Transverse colon (tissue), 4 donors: Measurements from ENCODE around the gene PANK4. TPM values are rescaled to one million over a fixed set of nuclear protein-coding genes. Genes with fewer than 3 reads are reported as not detected.

Source experiments
- DNase-seq: peaks from one replicate; pipeline ENCODE4 v3.0.0-alpha.2; 2019
- H3K27ac ChIP-seq, 4 donors: fragments of 200-600 bp; sonication (generic); 2 replicates each; pipeline ENCODE4 v1.5.1; 2016 to 2018; ENCODE audit warnings: inconsistent platforms in 4 of 4
- H3K27me3 ChIP-seq: fragments of 200-600 bp; sonication (generic); 2 replicates; pipeline ENCODE4 v1.5.1; 2017; ENCODE audit warnings: inconsistent platforms
- H3K36me3 ChIP-seq, 4 donors: fragments of 200-600 bp; sonication (generic); 2 replicates each; pipeline ENCODE4 v1.5.1; 2017 to 2019; ENCODE audit warnings: inconsistent platforms in 4 of 4
- H3K4me1 ChIP-seq, 4 donors: fragments of 200-600 bp; sonication (generic); 2 replicates each; pipeline ENCODE4 v1.5.1; 2017 to 2020; ENCODE audit warnings: inconsistent platforms in 4 of 4
- H3K4me3 ChIP-seq, 4 donors: fragments of 200-600 bp; sonication (generic); 1 replicate in 1 of 4; 2 replicates in 3 of 4; pipeline versions ENCODE4 v1.5.1 to v1.6.1; 2017 to 2019; ENCODE audit warnings: inconsistent platforms in 4 of 4
- H3K9me3 ChIP-seq, 2 donors: fragments of 200-600 bp; sonication (generic); 2 replicates each; pipeline ENCODE4 v1.5.1; 2017 to 2019; ENCODE audit warnings: inconsistent platforms in 2 of 2
- CTCF ChIP-seq, 5 experiments: fragments of 200-600 bp in 3 of 5; fragments of 450-650 bp in 2 of 5; sonication (generic) in 3 of 5; IDR thresholded peaks; 1 replicate in 2 of 5; 2 replicates in 3 of 5; pipeline ENCODE4 v1.5.1; 2016 to 2017; ENCODE audit warnings: antibody characterized with exemption in 5 of 5, inconsistent platforms in 3 of 5, mild to moderate bottlenecking in 2 of 5, moderate library complexity in 1 of 5
- EP300 ChIP-seq: sonication (generic); formaldehyde crosslinking; IDR thresholded peaks from one replicate; pipeline ENCODE4 v1.6.1; 2017; ENCODE audit warnings: antibody characterized with exemption, low read depth
- POLR2A ChIP-seq: fragments of 450-650 bp; IDR thresholded peaks from one replicate; pipeline ENCODE4 v1.6.1; 2016; ENCODE audit warnings: antibody characterized with exemption, mild to moderate bottlenecking, moderate library complexity
- POLR2AphosphoS5 ChIP-seq, 3 donors: sonication (generic); formaldehyde crosslinking; IDR thresholded peaks; one replicate each; pipeline ENCODE4 v1.6.1; 2016; ENCODE audit warnings: antibody characterized with exemption in 3 of 3
- WGBS, 2 donors: methylation state at CpG; one replicate each; pipeline ENCODE4 v1.1.5; 2018; ENCODE audit warnings: low coverage in 1 of 2; 5-methylcytosine and 5-hydroxymethylcytosine counted together
- in situ Hi-C, 4 donors: fragments of 200-750 bp; cut with MboI; loops; one replicate each; pipeline versions ENCODE4 v1.15.0 to v1.15.1; 2017; ENCODE audit warnings: low sequenced_read_pairs in 3 of 4, low pct_ligation_motif_present in 1 of 4, low pct_unique_long_range_greater_than_20kb in 1 of 4
- intact Hi-C: fragments of 100-400 bp; cut with DNase I; formaldehyde crosslinking; loops from one replicate; pipeline ENCODE4 v1.15.1; 2023; ENCODE audit warnings: low total_unique reads
- total RNA-seq, 4 donors: library from RNA; depleted of rRNA; stranded (reverse); fragments of >200 nt; gene quantifications; one replicate each; pipeline ENCODE4 v1.1.0, GENCODE V29; 2016

Gene PANK4
- total RNA-seq, 4 donors from 2014 or later, result 41.1 to 58.3 (median 47.3) TPM

- H3K4me1 ChIP-seq, result peaks cover 0 to 21% (median 12%) of the 10 kb centered on the region in 4 donors
- in situ Hi-C loops, result loop anchor here in 1 of 4 donors (25.0 kb wide), 1 partner anchor 155 kb away; the partner anchor contains the start of gene PEX10
- no peak for DNase-seq
Measured at GRCh38 chr1:2567083-2567679, 40.8 kb upstream of the PANK4 start.

GRCh38 chr1:2566101-2567045 lies 40.0 kb upstream of the PANK4 start:
- Histone ChIP-seq H3K4me3 (no peak overlapping the region), H3K9me3 (no peaks in the 10 kb centered on the region), H3K4me1 (peaks cover 0 to 21% (median 12%) of the 10 kb centered on the region in 4 donors), H3K27ac (no peak overlapping the region), H3K27me3 (no peaks in the 10 kb centered on the region), H3K36me3 (peaks cover 0 to 10% (median 0%) of the 10 kb centered on the region in 4 donors)
- no peak for DNase-seq
- in situ Hi-C loops (loop anchor here in 1 of 4 donors (25.0 kb wide), 1 partner anchor 154 kb away; the partner anchor contains the start of gene PEX10), intact Hi-C loops (no loop called here)
- WGBS, 2 donors, result 25 to 76% methylated on average over 2 to 34 of the region's 34 CpGs
- TF ChIP-seq POLR2AphosphoS5 (IDR thresholded peaks at IDR 0.05) (no peak), EP300 (no peak), POLR2A (no peak), CTCF (IDR thresholded peaks at IDR 0.05) (no peak)

More at GRCh38 chr1:2567083-2567679, 40.8 kb upstream of the PANK4 start:
- intact Hi-C loops, result no loop called here
- peaks cover 0 to 6% (median 0%) of the 10 kb centered on the region in 4 donors for H3K36me3 ChIP-seq
- no peak overlapping the region for H3K27ac ChIP-seq
- no peaks in the 10 kb centered on the region for H3K9me3 ChIP-seq
- no peaks in the 10 kb centered on the region for H3K27me3 ChIP-seq
- 76% methylated on average over 16 of the region's 16 CpGs; no CpG with 5 or more reads in 1 of the 2 donors for WGBS, 2 donors
- H3K4me3 ChIP-seq, result no peak overlapping the region
- TF ChIP-seq EP300, result no peak
- peak; percentile 8 for TF ChIP-seq POLR2A
- TF ChIP-seq CTCF (IDR thresholded peaks at IDR 0.05), result no peak
- TF ChIP-seq POLR2AphosphoS5 (IDR thresholded peaks at IDR 0.05), result peak in 1 of 3 donors; percentile 6

GRCh38 chr1:2564815-2565374 lies 38.5 kb upstream of the PANK4 start:
- Histone ChIP-seq H3K4me3 (no peak overlapping the region), H3K36me3 (peaks cover 0 to 10% (median 0%) of the 10 kb centered on the region in 4 donors), H3K4me1 (peaks cover 0 to 21% (median 14%) of the 10 kb centered on the region in 4 donors), H3K9me3 (no peaks in the 10 kb centered on the region), H3K27ac (peak overlapping the region in 2 of 4 donors; percentile 30 to 57), H3K27me3 (no peaks in the 10 kb centered on the region)
- 39% methylated on average over 14 of the region's 14 CpGs; no CpG with 5 or more reads in 1 of the 2 donors for WGBS, 2 donors
- TF ChIP-seq EP300 (no peak), POLR2A (peak; percentile 9), CTCF (IDR thresholded peaks at IDR 0.05) (no peak), POLR2AphosphoS5 (IDR thresholded peaks at IDR 0.05) (peak in 1 of 3 donors; percentile 2)
- intact Hi-C loops (no loop called here), in situ Hi-C loops (loop anchor here in 1 of 4 donors (25.0 kb wide), 1 partner anchor 153 kb away; the partner anchor contains the start of gene PEX10)
- DNase-seq, result no peak
